ENCODE measurements around the gene RXRG. TPM values are rescaled to one million over a fixed set of nuclear protein-coding genes. Genes with fewer than 3 reads are reported as not detected.

The RXRG gene
- total RNA-seq, 1 donor from 2014 or later, result not detected

DNA sequence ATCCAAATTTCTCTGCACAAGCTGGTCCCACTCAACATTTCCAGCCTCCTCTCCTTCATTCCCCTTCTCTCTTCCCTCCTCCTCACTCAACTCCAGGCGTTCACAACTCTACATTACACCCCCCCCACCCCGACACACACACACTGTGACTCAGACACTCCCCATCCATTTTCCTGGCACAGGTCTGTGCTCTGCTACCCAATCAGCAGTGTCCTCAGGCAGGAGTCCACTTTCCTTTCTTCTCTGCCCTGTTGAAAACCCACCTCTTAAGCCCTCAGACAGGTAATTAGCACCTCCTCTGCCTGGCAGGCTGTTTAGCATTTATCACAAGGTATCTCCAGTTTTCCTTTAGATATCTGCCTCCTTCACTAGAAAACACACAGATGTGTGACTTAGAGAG lies 79.6 kb downstream of the RXRG start:
- Histone ChIP-seq H3K36me3 (ENCODE audit: control insufficient read depth, insufficient read depth, low read length) (no peaks in the 10 kb centered on the region), H3K4me3 (ENCODE audit: low read depth, low read length) (no peak overlapping the region), H3K27me3 (ENCODE audit: control insufficient read depth, insufficient read depth, low read length) (peaks cover 4% of the 10 kb centered on the region)
- TF ChIP-seq, protein P1, sequence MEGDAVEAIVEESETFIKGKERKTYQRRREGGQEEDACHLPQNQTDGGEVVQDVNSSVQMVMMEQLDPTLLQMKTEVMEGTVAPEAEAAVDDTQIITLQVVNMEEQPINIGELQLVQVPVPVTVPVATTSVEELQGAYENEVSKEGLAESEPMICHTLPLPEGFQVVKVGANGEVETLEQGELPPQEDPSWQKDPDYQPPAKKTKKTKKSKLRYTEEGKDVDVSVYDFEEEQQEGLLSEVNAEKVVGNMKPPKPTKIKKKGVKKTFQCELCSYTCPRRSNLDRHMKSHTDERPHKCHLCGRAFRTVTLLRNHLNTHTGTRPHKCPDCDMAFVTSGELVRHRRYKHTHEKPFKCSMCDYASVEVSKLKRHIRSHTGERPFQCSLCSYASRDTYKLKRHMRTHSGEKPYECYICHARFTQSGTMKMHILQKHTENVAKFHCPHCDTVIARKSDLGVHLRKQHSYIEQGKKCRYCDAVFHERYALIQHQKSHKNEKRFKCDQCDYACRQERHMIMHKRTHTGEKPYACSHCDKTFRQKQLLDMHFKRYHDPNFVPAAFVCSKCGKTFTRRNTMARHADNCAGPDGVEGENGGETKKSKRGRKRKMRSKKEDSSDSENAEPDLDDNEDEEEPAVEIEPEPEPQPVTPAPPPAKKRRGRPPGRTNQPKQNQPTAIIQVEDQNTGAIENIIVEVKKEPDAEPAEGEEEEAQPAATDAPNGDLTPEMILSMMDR (IDR thresholded peaks at IDR 0.05; ENCODE audit: insufficient read depth, low read length, poor library complexity, severe bottlenecking), result no peak
- no peak for DNase-seq (ENCODE audit: low read depth)

DNA sequence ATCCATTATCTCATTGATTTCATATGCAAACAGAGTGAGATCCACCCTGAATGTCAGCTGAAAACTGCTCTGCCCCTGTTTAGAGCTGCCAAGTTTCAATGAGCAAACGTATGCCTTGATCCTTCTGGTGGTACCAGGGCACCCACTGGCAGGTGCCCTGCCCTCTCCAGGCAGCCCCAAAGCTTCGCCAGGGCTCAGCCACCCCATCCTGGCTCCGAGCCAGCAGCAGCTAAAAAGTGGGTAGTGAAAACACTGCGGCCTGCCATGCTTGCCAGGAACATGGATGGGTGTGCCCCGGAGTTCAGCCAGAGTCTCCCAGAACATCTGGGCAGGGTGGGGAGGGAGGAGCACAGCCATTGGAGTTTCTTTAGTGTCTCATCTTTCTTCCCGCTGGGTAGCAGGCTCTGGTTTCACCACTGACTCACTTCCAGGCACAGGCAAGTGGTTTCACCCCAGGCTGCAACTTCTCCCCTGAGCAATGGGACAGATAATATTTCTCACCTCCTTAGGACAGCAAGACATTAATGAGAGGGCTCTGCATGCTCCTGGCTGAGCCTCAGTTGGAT lies 80.3 kb downstream of the RXRG start:
- TF ChIP-seq, protein P1 (IDR thresholded peaks at IDR 0.05; ENCODE audit: insufficient read depth, low read length, poor library complexity, severe bottlenecking), result no peak
- no peak for DNase-seq (ENCODE audit: low read depth)

DNA sequence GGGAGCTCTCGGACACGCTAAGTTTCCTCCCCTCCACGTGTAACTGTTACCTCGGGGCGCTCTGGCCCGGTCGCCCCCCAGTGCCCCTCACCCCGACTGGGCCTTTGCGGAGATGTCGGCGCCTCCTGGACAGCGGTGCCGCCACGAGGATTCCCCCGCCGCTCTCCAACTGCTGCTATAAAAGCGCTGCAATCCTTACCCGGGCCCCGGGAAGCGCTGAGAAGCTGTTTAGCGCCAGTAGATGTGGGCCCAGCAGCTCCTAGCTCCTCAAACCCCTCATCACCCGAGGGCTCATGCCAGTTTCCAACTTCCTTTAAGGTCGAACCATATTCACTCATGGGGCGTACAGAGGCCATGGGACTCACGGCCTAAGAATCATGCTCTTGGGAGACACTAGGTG lies 88.0 kb downstream of the RXRG start:
- DNase-seq (ENCODE audit: low read depth), result no peak
- Histone ChIP-seq H3K4me3 (ENCODE audit: low read depth, low read length) (no peak overlapping the region), H3K27me3 (ENCODE audit: control insufficient read depth, insufficient read depth, low read length) (peaks cover 65% of the 10 kb centered on the region), H3K36me3 (ENCODE audit: control insufficient read depth, insufficient read depth, low read length) (no peaks in the 10 kb centered on the region)
- TF ChIP-seq, protein P1 (IDR thresholded peaks at IDR 0.05; ENCODE audit: insufficient read depth, low read length, poor library complexity, severe bottlenecking), result no peak

More for the DNA sequence above, 80.3 kb downstream of the RXRG start:
- H3K27me3 ChIP-seq (ENCODE audit: control insufficient read depth, insufficient read depth, low read length), result peaks cover 4% of the 10 kb centered on the region
- no peaks in the 10 kb centered on the region for H3K36me3 ChIP-seq (ENCODE audit: control insufficient read depth, insufficient read depth, low read length)
- H3K4me3 ChIP-seq (ENCODE audit: low read depth, low read length), result no peak overlapping the region

DNA sequence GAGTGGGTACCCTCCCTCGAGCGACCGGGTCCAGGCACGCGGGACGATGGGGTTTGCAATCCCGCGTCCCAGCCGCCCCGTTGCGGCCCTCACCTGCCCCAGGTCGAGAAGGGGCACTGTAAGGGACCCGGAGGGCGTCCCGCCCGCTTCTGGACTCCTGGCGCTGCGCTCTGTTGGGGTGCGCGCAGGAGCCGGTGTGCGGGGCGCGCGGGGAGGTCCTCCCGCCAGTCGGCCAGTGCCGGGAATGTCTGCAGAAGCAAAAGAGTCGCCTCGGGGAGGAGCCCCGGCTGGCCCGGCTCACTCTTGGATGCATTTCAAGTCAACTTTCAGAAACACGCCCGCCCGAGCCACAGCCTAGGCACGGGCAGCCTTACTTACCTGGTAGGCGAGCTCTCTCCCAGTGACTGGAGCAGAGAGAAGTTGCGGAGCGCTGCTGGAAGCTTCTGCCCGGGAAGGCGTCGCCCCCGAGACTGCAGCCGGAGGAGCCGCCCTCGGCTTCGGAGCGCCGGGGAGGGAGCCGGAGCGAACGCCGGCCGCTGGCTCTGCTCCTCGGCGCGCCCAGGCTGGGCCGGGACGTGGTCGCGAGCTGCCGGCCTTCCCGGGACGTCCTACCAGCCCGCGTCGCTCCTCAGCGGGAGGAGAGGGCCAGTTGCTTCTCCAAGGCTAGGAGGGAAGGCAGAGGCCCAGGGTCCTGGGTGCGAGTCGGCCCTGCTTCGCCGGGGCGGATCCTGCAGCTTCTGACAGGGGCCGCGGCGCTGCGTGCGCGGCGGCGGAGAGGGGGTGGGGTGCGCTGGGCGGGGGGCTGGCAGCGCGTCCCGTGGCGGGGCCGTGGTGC lies 88.7 kb downstream of the RXRG start, which contains the start of gene LMX1A:
Gene LMX1A, minus strand, starts transcription at position 739 of the 835 bp plus-strand sequence. CDS start 1,156 bp downstream, outside the sequence.
- Histone ChIP-seq H3K4me3 (ENCODE audit: low read depth, low read length) (no peak within 1 kb of the TSS), H3K27me3 (ENCODE audit: control insufficient read depth, insufficient read depth, low read length) (peaks cover 69% of the 10 kb centered on the region), H3K36me3 (ENCODE audit: control insufficient read depth, insufficient read depth, low read length) (no peaks in the 10 kb centered on the region)
- TF ChIP-seq, protein P1 (IDR thresholded peaks at IDR 0.05; ENCODE audit: insufficient read depth, low read length, poor library complexity, severe bottlenecking), result no peak
- DNase-seq (ENCODE audit: low read depth), result no peak

DNA sequence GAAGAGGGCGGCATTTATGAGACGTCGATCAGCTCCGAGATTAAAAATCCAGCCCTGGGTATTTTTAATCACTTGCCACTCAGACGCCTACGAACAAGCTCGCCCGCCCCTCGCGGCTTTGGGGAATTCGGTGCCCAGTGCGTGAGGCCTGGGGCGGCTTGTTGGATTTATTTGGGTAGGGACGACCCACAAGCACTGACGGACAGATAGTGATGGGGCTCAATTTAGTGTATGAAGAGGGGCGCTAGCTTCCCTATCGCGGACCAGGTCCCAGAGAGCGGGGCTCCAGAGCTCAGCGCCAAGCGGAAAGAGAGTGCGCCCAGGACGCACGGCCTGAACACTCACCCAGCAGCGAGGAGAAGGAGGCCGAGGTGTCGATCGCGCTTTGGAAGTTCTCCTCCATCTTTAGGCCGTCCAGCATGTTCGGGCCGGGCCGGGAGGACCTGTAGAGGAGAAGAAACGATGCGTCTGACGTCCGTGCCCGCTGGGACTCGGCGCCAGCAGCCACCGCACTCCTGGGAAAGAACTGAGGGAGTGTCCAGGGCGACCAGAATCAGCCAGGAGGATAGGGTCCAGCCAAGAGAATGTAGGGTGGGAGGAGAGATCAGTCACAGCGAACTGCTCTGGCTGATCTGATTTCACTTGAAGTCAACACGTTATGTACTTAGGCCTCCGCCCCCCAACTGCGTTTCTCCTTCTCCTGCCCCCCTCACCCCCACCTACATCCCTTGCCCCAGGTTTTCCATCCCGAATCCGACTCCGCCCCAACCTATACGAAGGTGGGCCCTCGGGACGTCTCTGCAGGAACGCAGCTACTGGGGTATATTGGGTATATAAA lies 89.6 kb downstream of the RXRG start:
- Histone ChIP-seq H3K27me3 (ENCODE audit: control insufficient read depth, insufficient read depth, low read length) (peaks cover 70% of the 10 kb centered on the region), H3K36me3 (ENCODE audit: control insufficient read depth, insufficient read depth, low read length) (no peaks in the 10 kb centered on the region), H3K4me3 (ENCODE audit: low read depth, low read length) (no peak overlapping the region)
- DNase-seq (ENCODE audit: low read depth), result no peak
- TF ChIP-seq, protein P1 (IDR thresholded peaks at IDR 0.05; ENCODE audit: insufficient read depth, low read length, poor library complexity, severe bottlenecking), result no peak

All from kidney epithelial cell (primary cell).